Stimulated activated CD8-positive, alpha-beta memory T cell treated with anti-CD3 and anti-CD28 coated beads, Interleukin-12 subunit alpha, Interleukin-12 subunit beta, amount 100 ng/mL, for 24 hours (primary cell): Measurements from ENCODE around the gene TSKS.
"Not testable (repeated sequence)": the region's sequence is repeated elsewhere in the genome, so short reads cannot be mapped to it uniquely, and the experiment has no call there.

Experiments
- DNase-seq: peaks from one replicate; pipeline ENCODE4 v3.0.0-alpha.2; 2020; ENCODE audit errors: extremely low read depth

TSKS gene

DNA sequence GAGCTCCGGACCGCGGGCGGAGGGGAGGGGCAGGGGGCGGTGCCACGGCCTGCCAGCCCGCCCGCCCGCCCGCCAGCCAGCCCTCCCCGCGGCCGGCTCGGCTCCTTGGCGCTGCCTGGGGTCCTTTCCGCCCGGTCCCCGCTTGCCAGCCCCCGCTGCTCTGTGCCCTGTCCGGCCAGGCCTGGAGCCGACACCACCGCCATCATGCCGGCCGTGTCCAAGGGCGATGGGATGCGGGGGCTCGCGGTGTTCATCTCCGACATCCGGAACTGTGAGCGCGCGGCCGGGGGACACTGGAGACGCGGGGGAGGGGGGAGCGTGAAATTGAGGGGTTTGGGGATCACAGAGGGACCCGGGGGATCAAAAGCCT is 3.8 kb upstream of the TSKS start, which contains the start of gene AP2A1:
TSS of gene AP2A1 (plus strand) at position 72 of the 370 bp plus-strand sequence. CDS start at position 205, 133 bp downstream.
- DNase-seq: no peak

DNA sequence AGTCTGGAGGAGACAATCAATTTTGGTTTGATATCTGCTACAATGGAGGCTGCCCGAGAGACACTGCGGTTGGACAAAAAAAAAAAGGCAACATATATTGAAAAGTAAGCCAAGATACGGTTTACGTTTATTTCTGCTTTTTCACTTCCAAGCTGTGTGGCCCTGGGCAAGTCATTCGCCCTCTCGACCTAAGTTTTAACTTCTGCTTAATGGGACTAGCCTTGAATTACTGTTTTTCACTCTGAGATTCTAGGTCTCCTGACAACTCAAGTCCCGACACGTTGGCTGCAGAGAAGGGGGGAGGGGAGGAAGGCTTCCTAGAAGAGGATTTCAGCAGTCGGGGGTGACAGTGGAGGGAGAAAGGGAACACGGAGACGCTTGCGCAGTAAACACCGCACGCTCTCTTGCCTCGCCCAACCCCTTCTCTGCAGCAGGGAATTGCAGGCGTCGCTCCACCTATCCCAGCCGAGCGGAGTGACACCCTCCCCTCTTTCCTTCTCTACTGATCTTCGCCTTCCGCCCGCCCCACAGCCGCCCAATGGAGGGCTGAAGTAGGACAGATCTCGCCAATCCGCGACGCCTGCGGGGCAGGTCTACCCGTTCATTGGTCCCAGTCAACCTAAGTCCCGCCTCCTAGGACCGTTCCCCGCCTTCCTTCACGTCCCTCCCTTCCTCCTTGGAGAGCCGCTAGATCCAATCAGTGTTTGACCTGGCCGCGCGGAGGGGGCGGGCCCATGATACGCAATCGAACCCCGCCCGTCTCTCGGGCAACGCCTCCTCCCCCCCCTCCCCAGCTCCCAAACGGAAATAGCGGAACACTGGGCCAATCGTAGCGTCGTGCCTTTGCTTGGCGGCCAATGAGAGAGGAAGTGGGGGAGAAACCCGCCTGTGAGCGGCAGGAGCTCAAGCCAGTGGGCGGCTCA is 3.2 kb upstream of the TSKS start:
- peak; percentile 96 for DNase-seq

DNA sequence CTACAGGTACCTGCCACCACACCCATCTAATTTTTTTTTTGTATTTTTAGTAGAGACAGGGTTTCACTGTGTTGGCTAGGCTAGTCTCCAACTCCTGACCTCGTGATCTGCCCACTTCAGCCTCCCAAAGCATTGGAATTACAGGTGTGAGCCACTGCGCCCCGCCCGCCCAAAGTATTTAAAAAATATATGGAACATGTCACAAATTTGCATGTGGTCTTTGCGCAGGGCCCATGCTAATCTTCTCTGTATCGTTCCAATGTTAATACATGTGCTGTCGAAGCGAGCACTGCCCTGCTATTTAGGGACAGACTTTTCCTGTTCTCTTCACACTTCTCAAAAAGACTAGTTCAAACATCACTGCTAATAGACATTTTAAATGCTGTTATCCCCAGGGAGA is 1.2 kb upstream of the TSKS start:
- no peak for DNase-seq

DNA sequence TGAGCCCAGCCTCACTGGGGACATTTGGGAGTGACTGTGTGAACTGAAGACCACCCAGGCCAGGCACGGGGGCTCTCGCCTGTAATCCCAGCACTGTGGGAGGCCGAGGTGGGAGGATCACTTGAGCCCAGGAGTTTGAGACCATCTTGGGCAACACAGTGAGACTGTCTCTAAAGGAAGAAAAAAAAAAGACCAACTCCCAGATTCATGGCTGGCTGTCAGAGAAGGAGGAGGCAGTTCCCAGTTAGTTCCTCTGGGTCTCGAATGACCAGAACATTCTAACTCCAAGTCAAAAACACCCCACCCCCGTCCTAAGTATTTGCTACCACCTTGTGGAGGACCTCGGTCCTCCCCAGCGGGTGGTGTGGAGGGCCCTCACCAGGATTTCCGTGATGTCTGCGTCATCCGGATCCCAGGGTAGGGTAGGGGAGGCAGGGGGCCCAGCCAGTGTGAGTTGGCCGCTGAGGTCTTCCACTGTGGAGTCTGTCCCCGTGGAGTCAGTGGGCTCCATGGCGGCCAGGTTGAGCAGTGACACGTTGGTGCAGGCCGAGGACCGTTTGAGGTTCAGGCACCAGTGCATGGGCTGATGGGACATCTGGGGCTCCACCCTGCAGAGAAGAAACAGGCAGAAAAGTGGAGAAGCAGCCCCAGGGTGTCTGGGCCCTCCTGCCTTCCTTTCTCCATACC is 1.3 kb downstream of the TSKS start:
- DNase-seq: no peak

DNA sequence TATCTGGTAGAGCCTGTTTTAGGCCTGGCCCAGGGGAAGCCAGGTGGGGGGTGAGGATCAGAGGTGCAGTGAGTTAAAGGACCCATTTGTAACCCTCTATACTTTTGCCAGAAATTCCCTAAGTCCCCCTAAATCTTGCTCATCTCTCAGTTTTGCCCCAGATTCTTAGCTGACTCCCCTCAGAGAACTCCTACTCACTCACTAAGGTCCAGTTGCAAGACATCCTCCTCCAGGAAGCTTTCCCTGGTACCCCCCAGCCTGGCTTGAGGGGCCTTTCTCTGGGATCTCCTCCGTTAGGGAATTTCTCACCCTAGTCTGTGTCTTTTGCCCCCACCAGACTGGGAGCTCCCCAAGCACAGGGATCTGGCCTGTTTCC is 1.9 kb downstream of the TSKS start:
- no peak for DNase-seq

DNA sequence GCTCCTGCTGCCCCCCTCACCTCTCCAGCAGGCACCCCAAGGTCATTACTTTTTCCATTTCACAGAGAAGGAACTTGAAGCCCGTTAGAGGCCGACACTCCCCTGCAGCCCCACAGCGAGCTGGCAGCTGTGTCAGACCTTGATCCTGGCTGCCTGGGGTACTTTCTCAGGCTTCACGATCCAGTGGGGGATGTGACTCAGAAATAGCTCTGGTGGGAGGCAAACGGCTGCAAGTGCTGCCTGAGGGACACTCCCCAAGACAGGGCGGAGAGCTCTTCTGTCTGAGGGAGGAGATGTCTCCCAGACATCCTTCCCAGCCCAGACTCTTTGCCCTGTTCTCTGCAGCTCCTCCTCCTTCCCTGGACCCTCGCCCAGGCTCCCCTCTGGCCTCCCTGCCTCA is 4.8 kb downstream of the TSKS start:
- DNase-seq: no peak

DNA sequence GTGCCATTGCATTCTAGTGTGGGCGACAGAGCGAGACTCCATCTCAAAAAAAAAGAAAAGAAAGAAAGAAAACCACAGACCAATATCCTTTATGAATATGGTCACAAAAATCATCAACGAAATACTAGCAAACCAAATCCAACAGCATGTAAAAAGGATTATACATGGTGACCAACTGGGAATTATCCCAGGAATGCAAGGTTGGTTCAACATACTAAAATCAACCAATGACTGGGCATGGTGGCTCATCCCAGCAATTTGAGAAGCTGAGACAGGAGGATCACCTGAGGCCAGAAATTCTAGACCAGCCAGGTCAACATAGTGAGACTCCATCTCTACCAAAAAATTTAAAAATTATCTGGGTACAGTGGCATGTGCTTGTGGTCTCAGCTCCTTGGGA is 7.2 kb downstream of the TSKS start:
- no peak for DNase-seq

DNA sequence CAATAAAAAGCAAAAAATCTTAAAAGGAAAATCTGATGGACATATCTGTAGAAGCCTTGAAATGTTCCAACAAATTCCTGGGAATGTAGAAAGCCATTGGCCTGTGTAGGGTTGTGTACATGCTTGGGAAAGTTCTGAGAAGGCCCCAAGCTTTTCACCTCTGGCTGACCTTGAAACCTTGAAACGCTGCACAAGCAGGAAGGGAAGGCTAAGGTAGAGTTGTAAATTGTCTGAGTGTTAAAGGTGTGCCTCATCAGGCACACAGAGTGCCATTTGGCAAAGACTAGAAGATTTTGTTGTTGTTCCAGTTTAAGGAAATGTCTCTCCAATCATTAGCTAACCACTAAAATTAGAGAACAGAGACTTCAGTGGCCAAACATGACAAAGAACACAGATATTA is 10.4 kb downstream of the TSKS start:
- no peak for DNase-seq

DNA sequence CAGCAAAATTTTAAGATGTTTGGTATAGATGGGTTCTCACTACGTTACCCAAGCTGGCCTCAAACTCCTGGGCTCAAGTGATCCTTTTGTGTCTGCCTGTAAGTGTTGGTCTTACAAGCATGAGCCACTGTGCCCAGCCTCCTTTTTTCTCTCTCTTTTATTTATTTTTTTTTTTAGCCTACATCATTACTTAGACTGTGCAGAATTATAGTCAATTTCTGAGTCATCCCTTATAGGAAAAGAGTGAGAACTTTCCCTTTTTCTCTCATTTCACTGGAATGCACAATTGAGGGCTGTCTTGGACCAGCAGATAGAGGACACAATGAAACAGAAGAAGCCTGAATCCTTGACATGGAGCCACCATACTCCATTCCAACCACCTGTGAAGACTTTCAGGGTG is 13.3 kb downstream of the TSKS start:
- DNase-seq: no peak

DNA sequence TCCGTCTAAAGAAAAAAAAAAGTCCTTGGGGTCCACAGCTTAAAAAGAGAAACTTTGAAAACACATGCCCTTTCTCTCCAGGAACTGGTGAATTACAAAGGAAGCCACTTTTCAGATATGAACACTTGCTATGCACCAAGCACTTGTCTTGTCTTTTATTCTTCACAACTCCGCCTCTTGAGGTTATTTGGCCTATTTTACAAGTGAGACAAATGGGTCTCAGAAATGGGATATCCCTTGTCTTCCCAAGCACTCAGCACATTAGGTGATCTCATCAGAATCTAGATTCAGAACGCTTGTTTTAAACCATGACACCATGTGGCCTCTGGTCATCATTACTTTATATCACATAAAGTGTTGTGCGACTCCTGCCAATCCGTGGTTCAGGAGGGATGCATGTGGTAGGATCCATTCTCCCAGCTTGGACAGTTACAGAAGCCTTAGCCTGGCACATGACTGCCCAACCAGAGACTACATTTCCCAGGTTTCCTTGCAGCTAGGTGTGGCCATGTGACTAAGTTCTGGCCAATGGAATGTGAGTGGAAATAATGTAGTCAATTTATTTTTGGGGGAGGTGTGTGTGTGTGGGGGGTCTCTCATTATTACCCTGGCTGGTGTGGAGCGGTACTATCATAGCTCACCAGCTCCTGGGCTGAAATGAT is 13.9 kb downstream of the TSKS start:
- DNase-seq: no peak

DNA sequence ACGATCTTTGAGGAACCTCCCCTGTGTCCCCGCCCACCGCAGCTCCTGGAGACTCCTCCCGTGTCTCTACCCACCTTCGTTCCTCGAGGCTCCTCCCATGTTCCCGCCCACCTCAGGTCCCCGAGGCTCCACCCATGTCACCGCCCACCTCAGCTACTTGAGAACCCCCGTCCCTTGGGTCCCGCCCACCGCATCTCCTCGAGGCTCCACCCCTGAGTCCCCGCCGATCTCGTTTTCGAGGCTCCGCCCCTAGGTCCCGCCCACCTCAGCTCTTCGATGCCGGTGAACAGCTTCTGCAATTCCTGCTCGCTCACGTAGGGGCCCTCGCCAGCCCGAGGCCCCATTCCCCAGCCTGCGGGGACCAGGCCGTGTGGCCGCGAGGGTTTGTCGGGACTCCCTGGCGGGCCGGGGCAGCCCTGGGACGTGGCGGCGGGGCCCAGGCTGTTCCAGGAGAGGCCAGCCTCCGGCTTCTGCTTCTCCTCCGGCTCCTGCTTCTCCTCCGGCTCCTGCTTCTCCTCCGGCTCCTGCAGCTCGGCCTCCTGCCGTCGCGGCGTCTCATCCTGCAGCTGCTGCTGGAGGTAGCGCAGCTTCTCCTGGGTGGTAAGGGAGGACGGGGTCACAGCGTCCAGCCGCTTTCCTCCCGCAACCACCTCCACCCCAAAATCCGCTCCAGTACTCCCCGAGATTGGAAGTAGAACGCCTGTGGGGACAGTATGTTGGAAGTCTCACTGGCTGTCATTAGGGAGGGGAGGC is 16.7 kb downstream of the TSKS start:
- DNase-seq: peak; percentile 32

DNA sequence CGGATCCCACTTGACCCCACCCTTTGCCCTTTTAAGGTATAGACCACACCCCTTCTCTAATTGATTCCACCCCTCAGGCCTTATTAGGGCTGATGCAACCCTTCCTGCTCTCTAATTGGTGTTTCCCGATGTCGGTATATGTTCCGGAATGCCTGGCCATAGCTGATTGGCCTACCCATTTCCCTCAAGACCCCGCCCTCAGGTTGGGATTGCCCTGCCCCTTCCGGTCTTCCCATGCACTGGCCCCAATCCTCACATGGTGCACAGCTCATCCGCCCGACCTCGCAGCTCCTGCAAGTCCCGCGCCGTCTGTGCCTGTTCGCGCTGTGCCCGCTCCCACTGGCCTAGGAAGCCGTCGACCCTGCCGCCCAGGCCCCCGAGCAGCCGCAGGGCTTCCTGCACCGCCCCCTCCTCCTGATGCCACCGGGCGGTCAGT is 18.1 kb downstream of the TSKS start:
- DNase-seq: no peak

DNA sequence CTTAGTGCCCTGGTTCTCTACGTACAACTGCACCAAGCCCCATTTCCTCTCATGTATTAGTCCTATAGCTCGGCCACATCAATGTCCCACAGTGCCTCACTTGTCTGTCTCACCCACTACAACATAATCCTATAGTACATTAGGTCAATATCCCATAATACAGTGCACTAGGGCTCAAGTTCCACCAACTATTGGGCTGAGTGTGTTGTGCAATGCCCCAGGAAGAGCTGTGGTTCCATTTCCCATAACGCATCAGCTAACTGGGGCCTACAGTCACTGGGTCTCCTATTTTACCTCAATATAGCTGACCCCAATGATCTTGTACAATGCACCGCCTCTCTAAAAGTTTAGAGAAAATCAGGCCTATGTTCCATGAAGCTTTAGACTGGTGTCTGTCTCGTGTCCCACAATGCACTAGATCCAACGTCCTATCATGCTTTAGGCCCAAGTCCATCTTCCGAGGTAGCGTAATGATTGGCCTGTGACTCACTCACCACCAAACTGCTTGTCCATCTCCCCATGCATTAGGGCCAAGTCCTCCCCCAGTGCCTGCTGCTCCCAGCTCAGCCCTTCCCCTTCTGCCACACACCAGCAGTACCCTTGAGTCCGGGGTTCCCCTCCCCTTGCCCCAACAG is 21.8 kb downstream of the TSKS start:
- DNase-seq: no peak

DNA sequence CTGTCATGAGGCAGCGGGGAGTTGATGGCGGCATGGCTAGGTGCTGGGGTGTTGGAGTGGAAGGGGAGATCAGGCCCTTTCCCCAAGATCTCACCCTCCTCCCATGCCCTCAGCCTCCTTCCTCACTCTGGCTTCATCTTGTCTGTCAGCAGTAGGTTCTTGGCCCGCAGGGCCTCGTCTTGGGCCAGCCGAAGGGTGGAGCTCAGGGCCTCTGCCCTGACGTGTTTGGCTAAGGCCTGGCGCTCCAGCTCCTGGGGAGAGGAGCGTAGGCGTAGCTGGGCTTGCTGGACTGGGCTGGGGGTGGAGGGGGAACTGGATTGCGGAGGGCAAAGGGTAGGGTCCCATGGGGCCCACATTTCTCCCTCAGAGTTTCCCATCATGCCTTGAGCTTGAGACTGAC is 23.2 kb downstream of the TSKS start:
- no peak for DNase-seq

DNA sequence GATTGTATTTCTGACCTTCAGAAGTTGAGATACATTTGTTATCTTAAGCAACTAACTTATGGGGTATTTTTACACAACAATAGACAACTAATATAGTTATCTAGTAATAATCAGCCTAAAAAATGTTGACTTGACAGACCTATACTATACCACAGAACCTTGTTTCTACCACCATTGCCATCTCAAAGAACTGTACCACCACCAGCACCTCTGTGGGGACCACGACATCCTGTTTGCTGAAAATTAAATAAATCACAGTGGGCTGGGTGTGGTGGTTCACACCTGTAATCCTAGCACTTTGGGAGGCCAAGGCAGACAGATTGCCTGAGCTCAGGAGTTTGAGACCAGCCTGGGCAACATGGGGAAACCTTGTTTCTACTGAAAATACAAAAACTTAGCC is 24.0 kb downstream of the TSKS start:
- no peak for DNase-seq

DNA sequence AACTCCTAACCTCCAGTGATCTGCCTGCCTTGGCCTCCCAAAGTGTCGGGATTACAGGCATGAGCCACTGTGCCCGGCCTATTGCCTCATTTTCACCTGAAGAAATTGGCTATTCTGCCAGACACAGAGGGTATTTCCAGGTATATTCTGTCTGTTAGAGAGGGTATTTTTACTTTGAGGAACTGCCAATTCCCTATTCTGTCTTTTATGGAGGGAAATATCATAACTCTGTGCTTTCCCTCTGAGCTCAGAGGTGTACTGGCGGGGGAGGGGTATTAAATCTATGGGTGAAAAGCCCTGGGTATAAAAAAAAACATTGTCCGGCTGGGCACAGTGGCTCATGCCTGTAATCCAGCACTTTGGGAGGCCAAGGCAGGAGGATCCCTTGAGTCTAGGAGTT is 24.8 kb downstream of the TSKS start:
- no peak for DNase-seq

DNA sequence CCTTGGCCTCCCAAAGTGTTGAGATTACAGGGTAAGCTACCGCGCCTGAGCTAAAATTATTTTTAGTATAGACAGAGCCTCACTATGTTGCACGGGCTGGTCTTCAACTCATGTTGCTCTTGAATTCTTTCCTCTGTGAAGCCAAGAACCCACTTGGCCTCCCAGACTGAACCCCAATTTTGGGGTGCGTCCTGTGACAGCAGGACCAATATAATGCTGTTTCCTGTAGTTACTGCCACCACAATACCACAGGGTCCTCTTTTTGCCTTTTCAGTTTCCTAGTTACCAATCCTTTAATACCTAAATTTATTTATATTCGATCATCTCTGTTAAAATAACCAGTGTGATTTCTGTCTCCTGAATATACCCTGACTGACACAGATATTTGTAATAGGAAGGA is 32.9 kb downstream of the TSKS start:
- DNase-seq: no peak

DNA sequence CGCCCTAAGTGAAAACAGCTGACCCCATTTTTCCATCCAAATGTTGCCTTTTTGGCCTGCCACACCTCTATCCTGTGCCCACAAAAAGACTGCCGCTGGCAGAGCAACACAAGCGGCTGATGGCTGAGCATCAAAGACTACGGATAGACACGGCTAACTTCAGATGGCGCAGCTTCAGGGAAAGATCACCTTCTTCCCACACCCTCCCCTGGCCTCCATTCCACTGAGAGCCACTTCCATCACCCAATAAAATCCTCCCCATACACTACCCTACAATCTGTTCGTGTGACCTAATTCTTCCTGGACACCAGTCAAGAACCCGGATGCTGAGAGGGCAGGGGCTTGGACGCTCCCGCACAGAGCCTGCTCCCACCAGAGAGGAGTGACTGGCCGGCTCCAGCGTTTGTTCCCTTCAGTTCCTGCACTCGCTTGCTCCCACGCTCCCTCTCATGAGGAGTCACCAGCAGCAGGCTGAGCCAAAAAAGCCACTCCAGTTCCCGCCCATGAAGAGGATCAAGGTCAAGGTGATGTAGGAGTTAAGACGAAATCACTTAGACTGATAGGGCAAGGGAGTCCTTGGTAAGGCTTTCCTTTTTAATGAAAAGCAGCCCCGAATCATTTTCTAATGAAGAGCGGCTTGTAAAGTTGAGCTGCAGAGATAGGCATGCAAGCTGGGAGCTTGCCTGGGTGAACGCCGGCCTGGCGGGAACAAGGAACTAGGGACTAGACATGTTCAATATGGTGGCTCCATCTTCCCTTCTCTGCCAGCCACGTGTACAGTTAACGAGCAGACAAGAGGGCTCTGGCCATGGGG is 35.7 kb downstream of the TSKS start:
- DNase-seq: no peak

DNA sequence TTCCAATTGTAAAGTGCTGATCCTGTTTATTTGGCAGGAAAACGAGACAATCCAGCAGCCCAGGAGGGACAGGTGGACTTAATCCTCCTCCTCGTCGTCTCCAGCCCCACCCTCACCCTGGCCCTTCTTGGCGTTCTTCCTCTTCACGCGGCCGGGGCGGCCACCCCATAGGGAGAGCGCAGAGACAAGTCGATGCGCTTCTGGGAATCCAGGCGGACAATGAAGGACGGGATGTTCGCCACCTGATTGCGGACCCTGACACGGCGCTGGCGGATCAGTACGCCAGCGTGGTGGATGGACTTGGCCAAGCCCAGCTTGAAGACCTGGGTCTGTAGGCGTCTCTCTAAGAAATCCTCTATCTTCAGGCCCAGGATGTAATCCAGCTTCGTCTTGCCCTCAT is 43.7 kb downstream of the TSKS start:
- DNase-seq: not testable (repeated sequence)

DNA sequence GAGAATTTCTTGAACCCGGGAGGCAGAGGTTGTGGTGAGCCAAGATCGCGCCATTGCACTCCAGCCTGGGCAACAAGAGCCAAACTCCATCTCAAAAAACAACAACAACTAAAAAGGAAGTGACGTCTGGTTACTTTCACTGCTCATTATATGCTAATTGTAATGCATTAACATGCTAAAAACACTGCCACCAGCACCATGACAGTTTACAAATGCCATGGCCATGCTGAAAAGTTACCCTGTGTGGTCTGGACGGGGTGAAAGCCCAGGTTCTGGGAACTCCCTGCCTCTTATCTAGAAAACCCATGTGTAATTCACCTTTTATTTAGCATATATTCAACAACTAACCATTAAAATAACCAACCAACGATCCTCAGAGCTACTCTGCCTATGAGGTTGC is 44.1 kb downstream of the TSKS start:
- DNase-seq: no peak

DNA sequence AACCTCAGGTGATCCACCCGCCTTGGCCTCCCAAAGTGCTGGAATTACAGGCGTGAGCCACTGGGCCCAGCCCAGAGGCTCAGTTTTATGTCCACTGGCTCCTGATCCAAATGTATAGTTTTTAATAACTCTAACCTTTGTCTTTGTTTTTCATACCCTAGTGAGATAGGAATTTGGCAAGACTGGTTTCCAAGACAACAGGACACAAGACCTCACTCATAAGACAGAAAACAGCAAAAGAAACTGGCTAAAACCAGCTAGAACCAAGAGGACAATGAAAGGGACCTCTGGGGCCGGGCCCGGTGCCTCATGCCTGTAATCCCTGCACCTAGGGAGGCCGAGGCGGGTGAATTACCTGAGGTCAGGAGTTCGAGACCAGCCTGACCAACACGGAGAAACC is 44.6 kb downstream of the TSKS start:
- DNase-seq: no peak
